ENCODE data around the gene LENG8.
"Not testable (repeated sequence)": the region's sequence is repeated elsewhere in the genome, so short reads cannot be mapped to it uniquely, and the experiment has no call there.

The LENG8 gene

DNA sequence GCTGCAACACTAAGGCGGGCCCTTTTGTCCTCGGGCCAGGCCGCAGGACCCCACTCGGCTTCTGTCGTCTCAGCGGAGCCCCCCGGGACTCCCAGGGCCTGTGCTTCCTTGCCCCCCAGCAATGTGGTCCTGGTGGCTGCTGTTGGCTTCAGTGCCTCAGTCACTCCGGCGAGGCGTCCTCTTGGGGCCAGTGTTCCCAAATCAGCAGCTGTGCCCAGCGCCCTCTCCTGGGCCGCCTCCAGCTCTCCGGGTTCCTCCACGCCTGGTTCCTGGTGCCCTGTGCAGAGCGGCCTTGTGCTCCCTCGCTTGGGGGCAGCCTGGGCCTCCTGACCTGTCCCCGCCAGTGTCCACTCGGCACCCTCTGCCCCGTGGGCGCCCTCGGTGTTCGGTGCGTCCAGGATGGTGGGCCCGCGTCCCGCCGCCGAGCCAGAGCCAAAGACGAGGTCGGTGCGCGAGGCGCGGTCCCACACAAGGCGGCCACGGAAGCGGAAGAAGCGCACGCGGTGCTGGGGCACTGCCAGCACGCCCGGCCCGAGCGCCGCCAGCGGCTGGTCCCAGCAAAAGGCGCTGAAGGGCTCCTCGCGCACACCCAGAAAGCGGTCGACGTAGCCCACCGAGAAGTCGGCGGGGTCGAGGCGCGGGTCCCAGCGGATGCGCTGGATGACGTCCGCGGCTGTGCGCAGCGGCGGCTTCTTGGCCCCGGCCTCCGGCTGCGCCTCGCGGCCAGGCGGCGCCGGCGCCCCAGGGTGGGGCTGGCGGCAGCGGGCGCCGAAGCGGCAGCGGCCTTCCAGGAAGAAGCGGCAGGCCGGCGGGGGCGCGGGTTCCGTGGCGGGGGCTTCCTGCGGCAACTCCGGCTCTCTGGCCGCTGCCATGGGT is 13.9 kb downstream of the LENG8 start:
- DNase-seq: no peak

GRCh38 chr19:54463531-54464043 is 14.6 kb downstream of the LENG8 start, which contains the start of gene LENG9:
Gene LENG9 (minus strand): TSS chr19:54463778. CDS start chr19:54463526, 252 bp downstream.
- peak; percentile 61 to 70 for DNase-seq

GRCh38 chr19:54464044-54464629 is 15.1 kb downstream of the LENG8 start:
- DNase-seq: peak; percentile 38 to 44

DNA sequence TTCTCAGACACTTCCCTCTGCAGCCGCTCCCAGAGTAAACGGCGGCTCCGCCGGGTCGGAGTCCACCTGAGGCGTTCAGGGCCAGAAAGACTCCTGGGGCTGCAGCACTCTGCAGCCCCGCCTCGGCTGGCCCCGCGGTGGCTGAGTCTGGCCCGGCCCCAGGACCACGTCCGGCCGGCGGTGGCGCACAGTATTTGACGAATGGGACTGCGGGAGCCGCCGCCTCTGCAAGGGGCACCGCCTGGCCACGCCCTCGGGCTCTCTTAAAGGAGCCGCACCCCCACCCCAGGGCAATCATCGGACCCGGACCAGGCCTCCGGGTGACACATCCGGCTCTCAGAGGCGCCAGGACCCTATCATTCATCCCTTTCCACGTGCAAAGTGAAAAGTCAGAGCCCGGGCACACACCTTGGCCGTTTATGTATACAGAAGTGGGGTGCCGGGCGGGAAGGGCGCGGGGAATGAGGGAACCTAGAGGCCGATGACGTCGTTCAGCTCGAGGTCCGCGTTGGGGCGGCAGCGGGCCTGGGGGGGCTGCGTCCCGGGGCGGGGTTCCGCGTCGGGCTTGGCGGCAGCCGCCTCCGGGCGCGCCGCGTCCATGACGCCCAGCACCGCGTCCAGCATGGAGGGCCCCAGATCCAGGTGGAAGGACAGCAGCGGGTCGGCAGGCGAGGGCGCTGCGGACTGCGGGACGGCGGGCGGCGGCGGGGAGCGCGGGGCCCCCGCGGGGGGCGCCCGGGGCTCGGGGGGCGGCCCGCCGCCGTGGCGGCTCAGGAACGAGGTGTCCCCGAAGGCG is 15.8 kb downstream of the LENG8 start:
- DNase-seq: peak in 1 of 2 experiments; percentile 59

GRCh38 chr19:54465426-54466109 is 16.6 kb downstream of the LENG8 start:
- no peak for DNase-seq

- not testable (repeated sequence) for DNase-seq
Measured at GRCh38 chr19:54466110-54466480, 17.1 kb downstream of the LENG8 start.

- no peak for DNase-seq
Measured at GRCh38 chr19:54469496-54469934, 20.5 kb downstream of the LENG8 start.

DNA sequence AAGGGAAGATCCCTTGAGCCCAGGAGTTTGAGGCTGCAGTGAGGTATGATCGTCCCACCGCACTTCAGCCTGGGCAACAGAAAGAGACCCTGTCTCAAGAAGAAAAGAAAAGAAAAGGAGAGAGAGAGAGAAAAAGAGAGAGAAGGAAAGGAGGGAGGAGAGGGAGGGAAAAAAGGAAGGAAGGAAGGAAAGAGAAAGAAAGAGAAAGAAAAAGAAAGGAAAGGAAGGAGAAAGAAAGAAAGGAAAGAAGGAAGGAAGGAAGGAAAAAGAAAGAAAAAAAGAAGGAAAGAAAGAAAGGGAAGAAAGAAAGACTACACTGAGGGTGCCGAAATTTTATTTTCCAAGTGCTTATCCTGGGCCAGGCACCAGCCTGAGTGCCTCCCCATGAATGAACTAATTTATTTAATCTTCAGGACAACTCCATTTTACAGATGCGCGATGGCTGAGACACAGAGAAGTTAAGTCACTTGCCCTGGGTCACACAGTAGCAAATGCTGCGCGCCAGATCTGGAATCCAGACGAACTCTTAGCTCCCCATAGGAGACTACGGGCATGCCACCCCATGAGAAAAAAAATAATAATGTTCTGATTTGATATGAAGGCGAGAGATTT is 21.4 kb downstream of the LENG8 start:
- no peak for DNase-seq

DNA sequence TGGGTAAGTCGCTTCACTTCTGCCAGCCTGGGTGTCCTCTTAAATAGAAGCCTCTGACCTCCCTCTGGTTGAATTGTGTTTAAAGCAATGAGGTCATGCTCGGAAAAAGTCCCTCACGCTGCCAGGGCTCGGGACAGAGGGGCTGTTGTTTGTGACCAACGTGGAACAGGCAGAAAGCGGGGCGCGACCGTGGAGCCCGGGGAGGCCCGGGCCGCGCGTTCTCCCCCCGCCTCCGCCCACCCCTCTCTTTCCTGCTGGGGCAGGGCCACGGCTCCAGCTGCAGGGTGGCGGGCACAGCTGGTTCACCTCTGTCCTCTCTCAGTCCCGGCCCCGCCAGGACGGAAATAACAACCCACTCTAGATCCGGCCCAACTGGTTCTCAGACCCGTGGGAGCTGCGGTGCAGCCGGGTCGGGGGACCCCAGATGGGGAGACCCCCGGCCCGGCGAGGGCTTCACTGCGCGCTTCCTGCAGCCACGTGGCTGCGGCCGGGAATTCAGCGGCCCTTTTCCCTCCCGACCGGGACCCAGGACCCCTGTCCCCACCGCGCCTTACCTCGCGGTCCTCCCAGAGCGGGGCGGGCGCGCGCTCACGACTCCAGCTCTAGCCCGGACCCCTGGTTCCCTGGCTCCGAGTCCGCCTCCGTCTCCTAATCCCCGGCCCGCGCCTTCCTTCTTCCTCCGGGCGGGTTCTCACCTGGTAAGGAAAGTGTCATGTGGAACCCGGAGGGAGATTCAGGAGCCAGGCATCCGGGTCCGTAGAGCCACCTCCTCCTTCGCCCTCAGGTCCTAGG is 22.2 kb downstream of the LENG8 start:
- DNase-seq: no peak

DNA sequence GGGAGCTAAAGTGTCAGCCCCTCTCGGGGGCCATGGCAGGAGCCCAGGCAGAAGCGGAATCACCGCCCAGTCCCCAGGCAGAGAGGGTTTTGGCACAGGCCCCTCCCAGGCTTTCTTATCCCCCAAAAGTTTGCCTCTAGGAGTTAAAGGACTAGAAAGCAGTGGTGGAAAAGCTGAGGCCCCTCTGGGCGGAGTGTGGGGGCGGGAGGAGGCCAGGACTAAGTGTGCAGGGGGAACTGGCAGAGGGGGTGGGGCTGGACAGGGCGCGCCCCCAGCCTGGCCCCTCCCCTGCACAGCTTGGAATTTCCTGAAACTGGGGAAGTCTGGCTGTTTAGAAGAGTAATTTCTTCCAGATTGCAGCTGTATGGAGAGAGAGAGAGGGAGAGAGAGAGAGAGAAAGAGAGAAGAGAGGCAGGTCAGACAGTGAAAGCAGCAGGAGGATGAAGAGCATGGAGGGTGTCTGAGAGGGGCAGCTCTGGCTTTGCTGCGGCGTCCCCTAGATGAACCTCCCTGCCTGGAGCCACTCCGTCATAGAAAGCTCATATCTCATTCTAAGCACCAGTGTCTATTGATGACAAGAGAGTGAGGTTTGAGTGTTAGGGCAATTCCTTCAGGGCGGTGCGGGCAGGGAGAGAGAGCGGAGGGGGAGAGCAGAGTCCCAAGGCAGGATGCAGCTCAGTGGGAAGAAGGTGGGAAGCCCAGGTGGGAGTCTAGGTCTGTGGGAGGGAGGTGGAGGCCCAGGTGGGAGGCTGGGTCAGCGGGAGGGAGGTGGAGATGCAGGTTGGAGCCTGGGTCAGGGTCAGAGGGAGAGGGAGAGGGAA is 24.3 kb downstream of the LENG8 start, which contains the start of gene CDC42EP5:
Gene CDC42EP5 (minus strand): TSS at position 226 of the 821 bp plus-strand sequence. CDS start 7,749 bp downstream, outside the sequence.
- DNase-seq: no peak

DNA sequence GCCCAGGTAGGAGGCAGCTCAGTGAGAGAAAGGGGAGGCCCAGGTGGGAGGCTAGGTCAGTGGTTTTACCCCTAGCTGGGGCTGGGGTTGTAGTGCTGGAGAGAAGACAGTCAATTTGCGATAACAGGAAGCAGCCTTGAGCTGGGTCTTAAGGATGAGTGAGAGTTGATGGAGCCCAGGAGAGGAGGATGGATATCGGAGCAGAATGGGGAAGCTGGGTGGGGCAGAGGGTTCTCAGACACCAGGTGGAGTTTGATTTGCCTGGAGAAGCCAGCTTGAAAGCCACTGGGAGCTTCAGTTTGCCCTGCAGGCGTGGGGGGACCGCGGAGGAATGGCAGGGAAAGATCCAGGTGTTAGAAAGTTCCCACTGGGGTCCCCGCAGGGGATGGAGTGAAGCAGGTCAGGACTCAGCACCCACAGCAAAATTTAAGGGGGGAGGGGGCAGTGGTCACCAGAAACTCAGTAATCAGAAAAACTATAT is 24.9 kb downstream of the LENG8 start:
- no peak for DNase-seq

DNA sequence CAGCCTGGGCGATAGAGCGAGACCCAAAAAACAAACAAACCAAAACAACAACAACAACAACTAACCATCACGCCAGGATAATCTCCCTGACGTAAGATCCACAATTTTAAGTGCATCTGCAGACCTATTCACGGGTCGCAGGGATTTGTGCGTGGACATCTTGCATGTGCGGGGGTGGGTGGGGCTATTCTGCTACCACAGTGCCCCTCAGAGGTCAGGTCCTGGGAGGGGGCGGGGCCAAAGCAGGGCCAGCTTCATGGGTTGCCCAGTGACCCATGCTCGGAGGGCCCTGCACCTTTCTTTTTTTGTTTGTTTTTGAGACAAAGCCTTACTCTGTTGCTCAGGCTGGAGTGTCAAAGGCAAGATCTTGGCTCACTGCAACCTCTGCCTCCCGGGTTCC is 26.7 kb downstream of the LENG8 start:
- no peak for DNase-seq

GRCh38 chr19:54477650-54478049 is 28.7 kb downstream of the LENG8 start:
- DNase-seq: no peak

GRCh38 chr19:54478677-54479266 is 29.8 kb downstream of the LENG8 start:
- no peak for DNase-seq

DNA sequence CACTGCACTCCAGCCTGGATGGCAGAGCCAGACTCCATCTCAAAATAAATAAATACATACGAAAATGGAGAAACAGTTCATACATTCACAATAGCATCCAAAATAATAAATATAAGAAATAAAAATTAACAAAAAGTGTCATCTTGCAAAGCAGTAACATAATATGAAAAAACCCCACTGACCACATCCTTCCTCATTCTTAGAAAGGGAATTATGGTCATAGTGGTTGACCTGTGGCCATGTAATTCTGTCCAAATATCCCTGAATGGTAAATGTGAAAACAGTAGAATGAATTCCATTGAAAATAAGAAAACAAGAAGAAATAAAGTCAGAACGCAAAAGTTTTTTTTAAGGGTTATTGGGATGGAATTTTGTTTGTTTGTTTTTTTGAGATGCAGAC is 31.1 kb downstream of the LENG8 start:
- DNase-seq: no peak

- no peak for DNase-seq
Measured at GRCh38 chr19:54481326-54481930, 32.4 kb downstream of the LENG8 start.

GRCh38 chr19:54482889-54483288 is 33.9 kb downstream of the LENG8 start:
- no peak for DNase-seq

DNA sequence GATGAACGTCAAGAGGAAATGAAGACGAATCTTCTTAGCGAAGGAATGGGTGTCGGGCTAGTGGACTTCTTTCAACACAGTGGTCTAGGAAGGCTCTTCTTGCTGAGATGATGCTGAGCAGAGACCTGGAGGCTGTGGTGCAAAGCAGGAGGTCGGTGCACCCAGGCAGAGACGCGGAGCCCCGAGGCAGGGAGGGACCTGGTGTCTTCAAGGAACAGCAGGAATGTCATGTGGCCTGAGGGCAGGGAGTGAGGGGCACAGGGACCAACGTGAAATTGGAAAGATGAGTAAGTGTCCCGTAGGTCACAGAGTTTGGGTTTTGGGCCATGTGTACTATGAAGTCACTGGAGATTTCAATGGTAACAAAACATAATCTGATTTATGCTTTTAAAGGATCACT is 35.5 kb downstream of the LENG8 start:
- DNase-seq: no peak

DNA sequence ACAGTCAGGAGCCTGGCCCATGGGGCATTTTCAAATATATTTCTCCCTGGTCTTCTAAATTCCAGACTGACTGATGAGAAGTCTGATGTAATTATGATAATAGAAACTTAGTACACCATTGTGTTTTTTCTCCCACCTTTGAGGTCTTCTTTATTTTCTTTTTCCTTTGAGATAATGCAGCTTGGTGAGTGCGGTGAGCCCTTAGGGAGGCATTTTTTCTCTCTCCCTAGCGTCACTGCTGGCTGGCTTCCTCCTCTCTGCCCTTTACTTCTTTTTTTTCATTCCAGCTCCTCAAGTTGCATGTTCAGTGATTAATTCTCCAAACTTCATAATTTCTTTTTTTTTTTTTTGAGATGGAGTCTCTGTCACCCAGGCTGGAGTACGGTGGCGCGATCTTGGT is 36.9 kb downstream of the LENG8 start:
- no peak for DNase-seq

All from cerebellar nuclear complex (tissue), 1 donor.